ENCODE measurements around the gene RARB. TPM values are rescaled to one million over a fixed set of nuclear protein-coding genes. Genes with fewer than 3 reads are reported as not detected.

The RARB gene
- total and polyA plus RNA-seq, 5 donors from 2014 or later = 0.12 to 0.20 TPM; not detected in 3

DNA sequence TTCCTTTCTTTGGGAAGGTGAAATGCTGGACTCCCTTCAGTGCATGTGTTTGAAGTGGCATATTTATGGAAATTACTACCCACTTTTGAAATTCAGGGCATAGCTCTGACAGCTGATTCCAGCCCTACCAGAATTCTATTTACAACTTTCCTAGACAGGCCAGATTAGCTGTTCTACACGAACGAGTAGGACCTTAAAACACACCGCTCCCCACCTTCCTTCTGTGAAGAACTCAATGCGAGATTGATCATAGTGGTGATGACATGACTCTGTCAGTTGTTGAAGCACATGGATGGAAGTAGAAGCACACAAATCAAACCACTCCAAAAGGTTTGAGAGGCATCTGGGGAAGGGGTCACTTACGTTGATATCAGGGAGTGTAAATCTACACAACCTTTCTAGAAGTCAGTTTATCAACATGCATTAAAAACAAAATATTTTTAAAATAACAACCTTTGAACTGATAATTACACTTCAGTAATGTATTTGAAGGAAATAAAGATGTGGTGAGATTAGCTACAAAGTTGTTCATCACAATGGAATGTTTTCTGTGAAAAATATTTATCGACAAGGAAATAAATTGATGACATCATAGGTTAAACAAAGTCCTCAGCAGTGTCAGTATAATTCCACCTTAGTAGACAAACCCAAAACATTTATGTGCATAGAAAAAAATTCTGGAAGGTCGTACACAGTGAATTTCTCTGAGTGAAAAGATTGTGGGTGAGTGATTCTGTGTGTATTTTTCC, 29.8 kb downstream of the RARB start:
- no peaks in the 10 kb centered on the region for H3K36me3 Mint-ChIP-seq
- DNase-seq (no peak), ATAC-seq (ENCODE audit: low read depth in 2 of 2) (no peak)
- Histone ChIP-seq H3K27ac (ENCODE audit: insufficient read depth, low read length, poor library complexity, severe bottlenecking) (no peak overlapping the region), H3K27me3 (ENCODE audit: control insufficient read depth, insufficient read depth, low read length) (no peaks in the 10 kb centered on the region), H3K9me3 (ENCODE audit: control insufficient read depth in 2 of 2, low read length in 2 of 2) (no peaks in the 10 kb centered on the region), H3K36me3 (ENCODE audit: control insufficient read depth, insufficient read depth, low read length) (no peaks in the 10 kb centered on the region), H3K4me3 (ENCODE audit: low read depth, low read length) (no peak overlapping the region), H3K4me1 (ENCODE audit: control insufficient read depth, insufficient read depth, low read length, poor library complexity, severe bottlenecking) (no peaks in the 10 kb centered on the region)
- H3K27me3 Mint-ChIP-seq = no peaks in the 10 kb centered on the region
- peaks cover 0 to 2% (median 0%) of the 10 kb centered on the region in 7 donors for H3K9me3 Mint-ChIP-seq
- no peak overlapping the region for H3K27ac Mint-ChIP-seq
- H3K4me1 Mint-ChIP-seq = peaks cover 0 to 1% (median 0%) of the 10 kb centered on the region in 4 donors
- no peak overlapping the region for H3K4me3 Mint-ChIP-seq

- Mint-ChIP-seq H3K9me3 (peaks cover 0 to 2% (median 0%) of the 10 kb centered on the region in 7 donors), H3K36me3 (no peaks in the 10 kb centered on the region), H3K27ac (no peak overlapping the region), H3K4me3 (no peak overlapping the region), H3K4me1 (no peaks in the 10 kb centered on the region), H3K27me3 (no peaks in the 10 kb centered on the region)
- H3K4me3 ChIP-seq (ENCODE audit: low read depth, low read length) = no peak overlapping the region
- DNase-seq = no peak
- H3K4me1 ChIP-seq (ENCODE audit: control insufficient read depth, insufficient read depth, low read length, poor library complexity, severe bottlenecking) = no peaks in the 10 kb centered on the region
- H3K27me3 ChIP-seq (ENCODE audit: control insufficient read depth, insufficient read depth, low read length) = no peaks in the 10 kb centered on the region
- H3K9me3 ChIP-seq (ENCODE audit: control insufficient read depth in 2 of 2, low read length in 2 of 2) = no peaks in the 10 kb centered on the region
- no peak overlapping the region for H3K27ac ChIP-seq (ENCODE audit: insufficient read depth, low read length, poor library complexity, severe bottlenecking)
- ATAC-seq (ENCODE audit: low read depth in 2 of 2) = no peak
- H3K36me3 ChIP-seq (ENCODE audit: control insufficient read depth, insufficient read depth, low read length) = no peaks in the 10 kb centered on the region
Measured at GRCh38 chr3:25458420-25458814, 30.4 kb downstream of the RARB start.

DNA sequence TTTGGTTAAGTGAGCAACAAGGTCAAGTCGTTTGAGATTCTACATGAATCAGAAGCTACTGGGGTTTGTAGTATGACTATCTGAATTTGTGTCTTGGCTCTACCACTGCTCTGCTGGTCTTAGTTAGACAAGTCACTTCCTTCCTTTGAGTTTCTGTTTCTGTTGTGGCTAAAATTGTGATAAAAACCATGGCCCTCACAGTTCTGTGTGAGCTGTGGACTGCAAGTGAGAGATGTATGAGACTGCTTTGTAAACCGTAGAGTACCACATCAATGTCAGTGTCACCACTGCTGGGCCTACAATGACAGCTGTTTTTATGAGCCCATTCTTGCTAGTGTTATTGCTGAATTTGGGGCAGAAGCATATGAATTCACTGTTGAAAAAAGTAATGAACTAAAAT, 32.7 kb downstream of the RARB start:
- no peak for ATAC-seq (ENCODE audit: low read depth in 2 of 2)
- DNase-seq = no peak
- H3K27ac Mint-ChIP-seq = peak overlapping the region in 1 of 3 donors; percentile 64
- no peaks in the 10 kb centered on the region for H3K27me3 Mint-ChIP-seq
- H3K27me3 ChIP-seq (ENCODE audit: control insufficient read depth, insufficient read depth, low read length) = no peaks in the 10 kb centered on the region
- no peaks in the 10 kb centered on the region for H3K4me1 Mint-ChIP-seq
- H3K4me1 ChIP-seq (ENCODE audit: control insufficient read depth, insufficient read depth, low read length, poor library complexity, severe bottlenecking) = no peaks in the 10 kb centered on the region
- H3K36me3 ChIP-seq (ENCODE audit: control insufficient read depth, insufficient read depth, low read length) = no peaks in the 10 kb centered on the region
- H3K9me3 ChIP-seq (ENCODE audit: control insufficient read depth in 2 of 2, low read length in 2 of 2) = no peaks in the 10 kb centered on the region
- H3K4me3 ChIP-seq (ENCODE audit: low read depth, low read length) = no peak overlapping the region
- H3K36me3 Mint-ChIP-seq = no peaks in the 10 kb centered on the region
- H3K4me3 Mint-ChIP-seq = no peak overlapping the region
- H3K9me3 Mint-ChIP-seq = peaks cover 0 to 2% (median 0%) of the 10 kb centered on the region in 7 donors
- no peak overlapping the region for H3K27ac ChIP-seq (ENCODE audit: insufficient read depth, low read length, poor library complexity, severe bottlenecking)

GRCh38 chr3:25461946-25462345, 33.9 kb downstream of the RARB start:
- Histone ChIP-seq H3K9me3 (ENCODE audit: control insufficient read depth in 2 of 2, low read length in 2 of 2) (no peaks in the 10 kb centered on the region), H3K27ac (ENCODE audit: insufficient read depth, low read length, poor library complexity, severe bottlenecking) (no peak overlapping the region), H3K4me1 (ENCODE audit: control insufficient read depth, insufficient read depth, low read length, poor library complexity, severe bottlenecking) (no peaks in the 10 kb centered on the region), H3K36me3 (ENCODE audit: control insufficient read depth, insufficient read depth, low read length) (no peaks in the 10 kb centered on the region), H3K27me3 (ENCODE audit: control insufficient read depth, insufficient read depth, low read length) (no peaks in the 10 kb centered on the region), H3K4me3 (ENCODE audit: low read depth, low read length) (no peak overlapping the region)
- Mint-ChIP-seq H3K9me3 (peaks cover 0 to 2% (median 0%) of the 10 kb centered on the region in 7 donors), H3K4me1 (no peaks in the 10 kb centered on the region), H3K27me3 (no peaks in the 10 kb centered on the region), H3K4me3 (no peak overlapping the region), H3K36me3 (no peaks in the 10 kb centered on the region), H3K27ac (no peak overlapping the region)
- DNase-seq = no peak
- no peak for ATAC-seq (ENCODE audit: low read depth in 2 of 2)

GRCh38 chr3:25462495-25462894, 34.4 kb downstream of the RARB start:
- H3K27ac ChIP-seq (ENCODE audit: insufficient read depth, low read length, poor library complexity, severe bottlenecking) = no peak overlapping the region
- H3K36me3 ChIP-seq (ENCODE audit: control insufficient read depth, insufficient read depth, low read length) = no peaks in the 10 kb centered on the region
- ATAC-seq (ENCODE audit: low read depth in 2 of 2) (no peak), DNase-seq (no peak)
- H3K27ac Mint-ChIP-seq = peak overlapping the region in 1 of 3 donors; percentile 45
- peaks cover 0 to 3% (median 0%) of the 10 kb centered on the region in 7 donors for H3K9me3 Mint-ChIP-seq
- H3K27me3 Mint-ChIP-seq = no peaks in the 10 kb centered on the region
- H3K36me3 Mint-ChIP-seq = no peaks in the 10 kb centered on the region
- no peak overlapping the region for H3K4me3 Mint-ChIP-seq
- no peaks in the 10 kb centered on the region for H3K4me1 ChIP-seq (ENCODE audit: control insufficient read depth, insufficient read depth, low read length, poor library complexity, severe bottlenecking)
- no peaks in the 10 kb centered on the region for H3K9me3 ChIP-seq (ENCODE audit: control insufficient read depth in 2 of 2, low read length in 2 of 2)
- no peaks in the 10 kb centered on the region for H3K4me1 Mint-ChIP-seq
- H3K4me3 ChIP-seq (ENCODE audit: low read depth, low read length) = no peak overlapping the region
- H3K27me3 ChIP-seq (ENCODE audit: control insufficient read depth, insufficient read depth, low read length) = no peaks in the 10 kb centered on the region

DNA sequence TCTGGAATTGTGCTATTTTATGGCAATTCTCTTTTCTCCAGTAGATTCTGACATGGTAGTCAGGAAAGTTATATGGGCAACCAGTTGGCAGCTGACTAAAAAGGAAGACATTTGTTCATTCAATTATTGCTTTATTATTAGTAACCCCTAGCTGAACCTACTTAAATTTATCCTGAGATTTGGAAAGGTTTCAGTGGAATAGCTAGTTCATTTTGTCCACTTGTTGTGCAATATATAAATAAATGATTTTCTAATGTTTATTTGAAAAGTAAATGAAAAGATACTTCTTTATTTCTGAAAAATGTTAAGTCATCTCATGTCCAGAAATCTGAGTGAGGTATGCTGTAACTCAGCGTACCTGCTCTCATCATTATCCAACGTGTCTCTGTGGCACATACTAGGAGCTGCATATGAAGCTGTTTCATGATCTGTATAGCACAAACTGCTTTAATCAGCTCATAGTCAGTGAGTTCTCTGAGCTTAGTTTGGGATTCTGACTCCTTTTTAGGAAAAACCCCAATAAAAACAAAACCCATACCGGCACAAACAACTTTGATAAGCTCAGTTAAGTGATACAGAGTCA, 35.9 kb downstream of the RARB start:
- Histone ChIP-seq H3K4me3 (ENCODE audit: low read depth, low read length) (no peak overlapping the region), H3K36me3 (ENCODE audit: control insufficient read depth, insufficient read depth, low read length) (no peaks in the 10 kb centered on the region), H3K27me3 (ENCODE audit: control insufficient read depth, insufficient read depth, low read length) (no peaks in the 10 kb centered on the region), H3K27ac (ENCODE audit: insufficient read depth, low read length, poor library complexity, severe bottlenecking) (no peak overlapping the region), H3K9me3 (ENCODE audit: control insufficient read depth in 2 of 2, low read length in 2 of 2) (no peaks in the 10 kb centered on the region), H3K4me1 (ENCODE audit: control insufficient read depth, insufficient read depth, low read length, poor library complexity, severe bottlenecking) (no peaks in the 10 kb centered on the region)
- H3K36me3 Mint-ChIP-seq = no peaks in the 10 kb centered on the region
- H3K27ac Mint-ChIP-seq = no peak overlapping the region
- H3K27me3 Mint-ChIP-seq = no peaks in the 10 kb centered on the region
- no peaks in the 10 kb centered on the region for H3K4me1 Mint-ChIP-seq
- no peak for DNase-seq
- H3K9me3 Mint-ChIP-seq = peaks cover 0 to 6% (median 0%) of the 10 kb centered on the region in 7 donors
- no peak for ATAC-seq (ENCODE audit: low read depth in 2 of 2)
- no peak overlapping the region for H3K4me3 Mint-ChIP-seq

- no peak overlapping the region for H3K27ac Mint-ChIP-seq
- H3K27ac ChIP-seq (ENCODE audit: insufficient read depth, low read length, poor library complexity, severe bottlenecking) = no peak overlapping the region
- no peak for DNase-seq
- no peak overlapping the region for H3K4me3 Mint-ChIP-seq
- H3K36me3 Mint-ChIP-seq = no peaks in the 10 kb centered on the region
- no peak for ATAC-seq (ENCODE audit: low read depth in 2 of 2)
- H3K9me3 ChIP-seq (ENCODE audit: control insufficient read depth in 2 of 2, low read length in 2 of 2) = no peaks in the 10 kb centered on the region
- H3K4me1 ChIP-seq (ENCODE audit: control insufficient read depth, insufficient read depth, low read length, poor library complexity, severe bottlenecking) = no peaks in the 10 kb centered on the region
- H3K4me3 ChIP-seq (ENCODE audit: low read depth, low read length) = no peak overlapping the region
- H3K27me3 ChIP-seq (ENCODE audit: control insufficient read depth, insufficient read depth, low read length) = no peaks in the 10 kb centered on the region
- H3K4me1 Mint-ChIP-seq = no peaks in the 10 kb centered on the region
- no peaks in the 10 kb centered on the region for H3K27me3 Mint-ChIP-seq
- no peaks in the 10 kb centered on the region for H3K36me3 ChIP-seq (ENCODE audit: control insufficient read depth, insufficient read depth, low read length)
- H3K9me3 Mint-ChIP-seq = peaks cover 0 to 4% (median 0%) of the 10 kb centered on the region in 7 donors
Measured at GRCh38 chr3:25465266-25465860, 37.3 kb downstream of the RARB start.

Measured in CD4-positive, CD25-positive, alpha-beta regulatory T cell (primary cell).